GM19238 (cell line): ENCODE results near the gene ESYT2.

Source experiments
- DNase-seq: peaks from one replicate; pipeline ENCODE4 v3.0.0; 2011; ENCODE audit warnings: low spot score; ENCODE audit not compliant: insufficient read length

Gene ESYT2

DNA sequence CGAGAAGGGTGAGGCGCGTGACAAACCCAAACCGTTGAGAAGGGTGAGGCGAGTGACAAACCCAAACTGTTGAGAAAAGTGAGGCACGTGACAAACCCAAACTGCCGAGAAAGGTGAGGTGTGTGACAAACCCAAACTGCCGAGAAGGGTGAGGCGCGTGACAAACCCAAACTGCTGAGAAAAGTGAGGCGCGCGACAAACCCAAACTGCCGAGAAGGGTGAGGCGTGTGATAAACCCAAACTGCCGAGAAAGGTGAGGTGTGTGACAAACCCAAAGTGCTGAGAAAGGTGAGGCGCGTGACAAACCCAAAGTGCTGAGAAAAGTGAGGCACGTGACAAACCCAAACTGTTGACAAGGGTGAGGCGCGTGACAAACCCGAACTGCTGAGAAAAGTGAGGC lies 25.0 kb downstream of the ESYT2 start:
- no peak for DNase-seq

- DNase-seq: no peak
Observed at GRCh38 chr7:158803367-158803969, 25.8 kb downstream of the ESYT2 start.

GRCh38 chr7:158802535-158803366 lies 26.6 kb downstream of the ESYT2 start:
- DNase-seq: no peak

- no peak for DNase-seq
Observed at GRCh38 chr7:158798741-158799140, 30.6 kb downstream of the ESYT2 start.

DNA sequence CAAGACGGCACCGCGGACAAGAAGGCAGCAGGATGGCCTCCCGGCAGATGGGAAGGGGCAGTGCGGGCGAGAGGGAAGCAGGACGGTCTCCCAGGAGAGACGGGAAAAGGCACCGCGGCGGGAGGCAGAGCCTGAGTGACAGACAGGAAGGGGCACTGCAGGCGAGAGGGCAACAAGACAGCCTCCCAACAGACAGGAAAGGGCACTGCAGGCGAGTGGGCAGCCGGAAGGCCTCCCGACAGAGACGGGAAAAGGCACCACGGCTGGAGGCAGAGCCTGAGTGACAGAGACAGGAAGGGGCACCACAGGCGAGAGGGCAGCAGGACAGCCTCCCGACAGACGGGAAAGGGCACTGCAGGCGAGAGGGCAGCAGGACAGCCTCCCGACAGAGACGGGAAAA lies 32.6 kb downstream of the ESYT2 start:
- DNase-seq: no peak

GRCh38 chr7:158795272-158795671 lies 34.0 kb downstream of the ESYT2 start:
- DNase-seq: no peak

DNA sequence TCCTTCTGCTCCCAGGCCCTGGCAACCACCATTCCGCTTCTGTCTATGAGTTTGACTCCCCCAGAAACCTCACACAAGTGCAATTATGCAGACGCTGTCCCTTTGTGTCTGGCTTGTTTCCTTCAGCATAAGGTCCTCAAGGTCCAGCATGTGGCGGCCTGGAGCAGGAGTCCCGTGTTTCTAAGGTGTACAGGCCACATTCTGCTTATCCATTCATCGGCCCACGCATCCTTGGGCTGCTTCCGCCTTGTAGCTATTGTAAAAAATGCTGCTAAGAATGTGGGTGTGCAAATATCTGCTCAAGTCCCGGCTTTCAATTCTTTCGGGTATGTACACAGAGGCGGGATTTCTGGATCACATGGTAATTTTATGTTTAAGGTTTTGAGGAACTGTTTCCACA lies 38.2 kb downstream of the ESYT2 start:
- DNase-seq: no peak

- DNase-seq: no peak
Observed at GRCh38 chr7:158789842-158790241, 39.5 kb downstream of the ESYT2 start.

DNA sequence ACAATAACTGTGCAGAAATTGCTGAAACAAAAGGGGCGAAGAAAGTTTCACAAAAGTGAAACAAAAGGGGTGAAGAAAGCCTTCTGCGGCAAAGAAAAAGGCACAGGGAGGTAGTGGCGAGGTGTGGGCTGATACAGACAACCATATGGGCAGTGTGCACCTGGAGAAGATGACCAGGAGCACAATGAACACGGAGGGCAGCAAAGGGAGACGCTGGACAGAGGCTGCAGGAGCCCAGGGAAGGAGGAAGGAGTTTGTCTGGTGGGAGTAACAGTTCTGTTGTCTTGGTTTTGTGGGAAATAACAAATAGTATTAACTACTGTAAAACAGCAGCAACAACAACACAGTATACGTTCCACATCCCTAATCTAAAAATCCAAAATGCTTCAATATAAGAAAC lies 42.4 kb downstream of the ESYT2 start:
- DNase-seq: no peak

- DNase-seq: no peak
Observed at GRCh38 chr7:158784270-158784669, 45.0 kb downstream of the ESYT2 start.

GRCh38 chr7:158783595-158783994 lies 45.7 kb downstream of the ESYT2 start:
- DNase-seq: no peak

- DNase-seq: no peak
Observed at GRCh38 chr7:158782761-158783401, 46.4 kb downstream of the ESYT2 start.

DNA sequence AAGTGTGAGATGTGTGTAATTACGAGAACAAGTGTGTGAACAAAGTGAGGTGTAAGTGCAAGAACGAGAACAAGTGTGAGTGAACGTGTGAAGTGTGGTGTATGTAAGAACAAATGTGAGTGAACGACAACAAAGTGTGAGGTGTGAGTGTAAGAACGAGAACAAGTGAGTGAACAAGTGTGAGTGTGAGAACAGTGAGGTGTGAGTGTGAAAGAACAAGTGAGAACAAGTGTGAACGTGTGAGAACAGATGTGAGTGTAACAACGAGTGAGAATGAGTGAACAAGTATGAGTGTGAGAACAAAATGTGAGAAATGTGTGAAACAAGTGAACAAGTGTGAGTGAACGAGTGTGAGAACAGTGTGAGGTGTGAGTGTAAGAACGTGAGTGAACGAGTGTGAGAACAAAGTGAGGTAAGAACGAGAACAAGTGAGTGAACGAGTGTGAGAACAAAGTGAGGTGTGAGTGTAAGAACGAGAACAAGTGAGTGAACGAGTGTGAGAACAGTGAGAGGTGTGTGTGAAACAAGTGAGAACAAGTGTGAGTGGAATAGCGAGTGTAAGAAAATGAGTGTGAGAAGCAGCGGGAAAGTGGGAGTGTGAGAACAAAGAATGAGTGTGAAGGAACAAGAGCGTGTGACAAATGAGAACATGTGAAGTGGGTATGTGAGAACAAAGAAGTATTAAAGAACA lies 47.2 kb downstream of the ESYT2 start:
- no peak for DNase-seq

- DNase-seq: no peak
Observed at GRCh38 chr7:158781217-158781973, 47.9 kb downstream of the ESYT2 start.

GRCh38 chr7:158779061-158780000 lies 50.0 kb downstream of the ESYT2 start:
- no peak for DNase-seq

DNA sequence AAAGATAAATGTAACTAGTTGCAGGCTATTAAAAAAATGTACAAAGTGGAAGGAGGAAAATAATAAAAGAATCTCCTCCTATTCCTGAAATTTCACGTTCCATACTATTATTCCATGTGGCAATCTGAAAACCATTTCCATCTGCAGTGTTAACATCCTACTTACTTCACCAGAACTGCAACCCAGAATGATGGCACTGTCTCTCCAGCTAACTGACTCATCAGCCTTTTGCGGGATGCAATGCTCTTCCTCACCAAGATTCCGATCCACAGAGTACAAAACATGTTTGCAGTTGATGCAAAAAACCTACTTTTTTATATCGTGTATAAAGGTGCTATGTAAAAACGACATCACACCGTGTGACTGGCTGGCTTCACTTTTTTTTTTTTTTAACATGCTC lies 50.8 kb downstream of the ESYT2 start:
- no peak for DNase-seq

GRCh38 chr7:158777793-158778192 lies 51.5 kb downstream of the ESYT2 start:
- DNase-seq: no peak

- no peak for DNase-seq
Observed at GRCh38 chr7:158776474-158776873, 52.8 kb downstream of the ESYT2 start.

DNA sequence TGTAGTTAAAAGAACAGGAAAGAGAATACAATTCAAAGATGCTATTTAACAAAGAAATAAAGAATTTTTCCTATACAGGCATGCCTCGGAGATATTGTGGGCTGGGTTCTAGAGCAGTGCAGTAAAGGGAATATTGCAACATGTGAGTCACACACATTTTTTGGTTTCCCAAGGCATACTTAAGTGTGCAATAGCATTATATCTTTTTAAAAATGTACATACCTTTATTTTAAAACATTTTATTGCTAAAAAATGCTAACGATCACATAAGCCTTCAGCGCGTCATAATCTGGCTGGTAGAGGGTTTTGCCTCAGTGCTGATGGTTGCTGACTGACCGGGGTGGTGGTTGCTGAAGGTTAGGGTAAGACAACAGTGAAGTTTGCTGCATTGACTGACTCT lies 54.4 kb downstream of the ESYT2 start:
- no peak for DNase-seq

- no peak for DNase-seq
Observed at GRCh38 chr7:158772916-158773315, 56.4 kb downstream of the ESYT2 start.
